ENCODE results near the gene RGSL1. TPM values are rescaled to one million over a fixed set of nuclear protein-coding genes. Genes with fewer than 3 reads are reported as not detected.
A peak's percentile ranks its signal among the peaks of the same experiment; 100 is the strongest.

RGSL1 gene
- total RNA-seq, 2 donors from 2014 or later, result not detected

- Mint-ChIP-seq H3K9me3 (no peaks in the 10 kb centered on the region), H3K4me3 (no peak overlapping the region), H3K36me3 (ENCODE audit: low read depth) (peaks cover 77% of the 10 kb centered on the region), H3K27ac (no peak overlapping the region), H3K27me3 (no peaks in the 10 kb centered on the region), H3K4me1 (peaks cover 3% of the 10 kb centered on the region)
- no peak for ATAC-seq (replicated peaks)
Observed at GRCh38 chr1:182575540-182576149, 125.7 kb downstream of the RGSL1 start.

GRCh38 chr1:182580736-182581135 is 130.8 kb downstream of the RGSL1 start:
- H3K4me3 Mint-ChIP-seq, result no peak overlapping the region
- no peak for ATAC-seq (replicated peaks)
- H3K36me3 Mint-ChIP-seq (ENCODE audit: low read depth), result peaks cover 78% of the 10 kb centered on the region
- no peaks in the 10 kb centered on the region for H3K27me3 Mint-ChIP-seq
- H3K4me1 Mint-ChIP-seq, result peaks cover 29% of the 10 kb centered on the region
- H3K27ac Mint-ChIP-seq, result no peak overlapping the region
- H3K9me3 Mint-ChIP-seq, result no peaks in the 10 kb centered on the region

GRCh38 chr1:182584746-182585145 is 134.8 kb downstream of the RGSL1 start:
- Mint-ChIP-seq H3K4me1 (peaks cover 34% of the 10 kb centered on the region), H3K36me3 (ENCODE audit: low read depth) (peaks cover 47% of the 10 kb centered on the region), H3K27me3 (no peaks in the 10 kb centered on the region), H3K9me3 (no peaks in the 10 kb centered on the region), H3K4me3 (peak overlapping the region; percentile 35), H3K27ac (peak overlapping the region; percentile 1)
- no peak for ATAC-seq (replicated peaks)

GRCh38 chr1:182586380-182586779 is 136.4 kb downstream of the RGSL1 start:
- Mint-ChIP-seq H3K4me1 (peaks cover 31% of the 10 kb centered on the region), H3K27ac (peak overlapping the region; percentile 8), H3K36me3 (ENCODE audit: low read depth) (peaks cover 31% of the 10 kb centered on the region), H3K9me3 (no peaks in the 10 kb centered on the region), H3K4me3 (peak overlapping the region; percentile 35), H3K27me3 (no peaks in the 10 kb centered on the region)
- ATAC-seq (replicated peaks), result no peak

GRCh38 chr1:182587093-182587492 is 137.1 kb downstream of the RGSL1 start:
- Mint-ChIP-seq H3K9me3 (no peaks in the 10 kb centered on the region), H3K4me1 (peaks cover 30% of the 10 kb centered on the region), H3K27me3 (no peaks in the 10 kb centered on the region), H3K27ac (no peak overlapping the region), H3K4me3 (no peak overlapping the region), H3K36me3 (ENCODE audit: low read depth) (peaks cover 24% of the 10 kb centered on the region)
- ATAC-seq (replicated peaks), result no peak

GRCh38 chr1:182587666-182588499 is 137.9 kb downstream of the RGSL1 start:
- peaks cover 18% of the 10 kb centered on the region for H3K36me3 Mint-ChIP-seq (ENCODE audit: low read depth)
- no peaks in the 10 kb centered on the region for H3K9me3 Mint-ChIP-seq
- peak; percentile 2 for ATAC-seq (replicated peaks)

GRCh38 chr1:182588500-182589396 is 138.8 kb downstream of the RGSL1 start, which contains the start of gene RNASEL:
Gene RNASEL (minus strand): TSS chr1:182589256. CDS start chr1:182586806, 2,450 bp downstream.
- ATAC-seq (replicated peaks), result peak; percentile 94
- Mint-ChIP-seq H3K4me3 (peak within 1 kb of the TSS; percentile 92), H3K27me3 (no peaks in the 10 kb centered on the region), H3K9me3 (no peaks in the 10 kb centered on the region), H3K36me3 (ENCODE audit: low read depth) (peaks cover 9% of the 10 kb centered on the region), H3K27ac (peak within 1 kb of the TSS; percentile 96), H3K4me1 (peaks cover 17% of the 10 kb centered on the region)

More at GRCh38 chr1:182587666-182588499, 137.9 kb downstream of the RGSL1 start:
- H3K4me1 Mint-ChIP-seq, result peaks cover 26% of the 10 kb centered on the region
- H3K27ac Mint-ChIP-seq, result peak overlapping the region; percentile 96
- H3K27me3 Mint-ChIP-seq, result no peaks in the 10 kb centered on the region
- H3K4me3 Mint-ChIP-seq, result peak overlapping the region; percentile 92

- ATAC-seq (replicated peaks), result no peak
- H3K4me1 Mint-ChIP-seq, result peaks cover 16% of the 10 kb centered on the region
- peaks cover 5% of the 10 kb centered on the region for H3K36me3 Mint-ChIP-seq (ENCODE audit: low read depth)
Observed at GRCh38 chr1:182589520-182589919, 139.6 kb downstream of the RGSL1 start.

GRCh38 chr1:182589931-182590330 is 140.0 kb downstream of the RGSL1 start:
- no peak overlapping the region for H3K27ac Mint-ChIP-seq
- no peak for ATAC-seq (replicated peaks)
- H3K9me3 Mint-ChIP-seq, result no peaks in the 10 kb centered on the region

More at GRCh38 chr1:182589520-182589919, 139.6 kb downstream of the RGSL1 start:
- peak overlapping the region; percentile 92 for H3K4me3 Mint-ChIP-seq
- peak overlapping the region; percentile 96 for H3K27ac Mint-ChIP-seq
- H3K27me3 Mint-ChIP-seq, result no peaks in the 10 kb centered on the region
- H3K9me3 Mint-ChIP-seq, result no peaks in the 10 kb centered on the region

GRCh38 chr1:182595641-182596240 is 145.8 kb downstream of the RGSL1 start:
- H3K27me3 Mint-ChIP-seq, result no peaks in the 10 kb centered on the region
- H3K4me3 Mint-ChIP-seq, result no peak overlapping the region
- no peaks in the 10 kb centered on the region for H3K36me3 Mint-ChIP-seq (ENCODE audit: low read depth)
- H3K4me1 Mint-ChIP-seq, result no peaks in the 10 kb centered on the region
- peak; percentile 74 for ATAC-seq (replicated peaks)
- H3K27ac Mint-ChIP-seq, result no peak overlapping the region
- H3K9me3 Mint-ChIP-seq, result no peaks in the 10 kb centered on the region

More at GRCh38 chr1:182589931-182590330, 140.0 kb downstream of the RGSL1 start:
- Mint-ChIP-seq H3K4me3 (peak overlapping the region; percentile 92), H3K36me3 (ENCODE audit: low read depth) (peaks cover 5% of the 10 kb centered on the region), H3K27me3 (no peaks in the 10 kb centered on the region), H3K4me1 (peaks cover 12% of the 10 kb centered on the region)

- no peaks in the 10 kb centered on the region for H3K27me3 Mint-ChIP-seq
- no peaks in the 10 kb centered on the region for H3K4me1 Mint-ChIP-seq
- H3K27ac Mint-ChIP-seq, result no peak overlapping the region
- no peaks in the 10 kb centered on the region for H3K36me3 Mint-ChIP-seq (ENCODE audit: low read depth)
- no peak for ATAC-seq (replicated peaks)
- no peak overlapping the region for H3K4me3 Mint-ChIP-seq
- no peaks in the 10 kb centered on the region for H3K9me3 Mint-ChIP-seq
Observed at GRCh38 chr1:182596934-182597333, 147.0 kb downstream of the RGSL1 start.

- no peak for ATAC-seq (replicated peaks)
- H3K27ac Mint-ChIP-seq, result no peak overlapping the region
- H3K4me3 Mint-ChIP-seq, result no peak overlapping the region
- no peaks in the 10 kb centered on the region for H3K27me3 Mint-ChIP-seq
- H3K4me1 Mint-ChIP-seq, result no peaks in the 10 kb centered on the region
- no peaks in the 10 kb centered on the region for H3K36me3 Mint-ChIP-seq (ENCODE audit: low read depth)
- no peaks in the 10 kb centered on the region for H3K9me3 Mint-ChIP-seq
Observed at GRCh38 chr1:182598296-182598695, 148.3 kb downstream of the RGSL1 start.

GRCh38 chr1:182599339-182599738 is 149.4 kb downstream of the RGSL1 start:
- Mint-ChIP-seq H3K4me1 (no peaks in the 10 kb centered on the region), H3K36me3 (ENCODE audit: low read depth) (no peaks in the 10 kb centered on the region), H3K27ac (no peak overlapping the region), H3K9me3 (no peaks in the 10 kb centered on the region), H3K27me3 (no peaks in the 10 kb centered on the region), H3K4me3 (no peak overlapping the region)
- no peak for ATAC-seq (replicated peaks)

Measured in activated T-helper 17 cell treated with anti-CD3 and anti-CD28 coated beads, Interleukin-2, amount 50 U/mL, for 72 hours (primary cell).